H1 (cell line): Measurements from ENCODE around the gene MRPS9. TPM values are rescaled to one million over a fixed set of nuclear protein-coding genes. Genes with fewer than 3 reads are reported as not detected.

Experiments used
- CTCF ChIA-PET: fragments of 300-600 bp; sonication (Branson Sonifier 250); formaldehyde crosslinking; loops from one replicate; lab custom pipeline; 2021; ENCODE audit not compliant: partially characterized antibody; lab: Charles Lee
- POLR2A ChIA-PET: fragments of 300-600 bp; sonication (Branson Sonifier 250); formaldehyde crosslinking; loops from one replicate; lab custom pipeline; 2021; ENCODE audit warnings: inconsistent platforms; ENCODE audit not compliant: partially characterized antibody; lab: Charles Lee
- DNase-seq, 2 experiments: peaks; one replicate each; pipeline versions ENCODE4 v3.0.0 to v3.0.0-alpha.2; 2010 to 2022; ENCODE audit warnings: low spot score in 2 of 2, low read depth in 1 of 2, mixed read lengths in 1 of 2
- FAIRE-seq: peaks from 2 replicates; lab custom pipeline; 2011; peaks lifted over from hg19 to GRCh38; lab: Jason Lieb, UNC
- H2AFZ ChIP-seq: 2 replicates; pipeline ENCODE4 v1.8.1; 2012; ENCODE audit warnings: low read length, inconsistent platforms
- H2AK5ac ChIP-seq: 2 replicates; pipeline ENCODE4 v1.6.1; 2013; ENCODE audit warnings: low read depth, low read length
- H2BK120ac ChIP-seq: replicated peaks from 2 replicates; pipeline ENCODE3; 2013; ENCODE audit warnings: low read depth, low read length, inconsistent platforms
- H2BK12ac ChIP-seq: 2 replicates; pipeline ENCODE4 v1.6.1; 2013; ENCODE audit warnings: low read depth, low read length
- H2BK15ac ChIP-seq: 2 replicates; pipeline ENCODE4 v1.6.1; 2013; ENCODE audit warnings: low read length
- H2BK20ac ChIP-seq: 2 replicates; pipeline ENCODE4 v1.6.1; 2013; ENCODE audit warnings: low read length
- H2BK5ac ChIP-seq: 2 replicates; pipeline ENCODE4 v1.6.1; 2013; ENCODE audit warnings: low read depth, low read length
- H3K14ac ChIP-seq: 2 replicates; pipeline ENCODE4 v1.6.1; 2013; ENCODE audit warnings: inconsistent platforms; ENCODE audit not compliant: insufficient read length
- H3K18ac ChIP-seq: 2 replicates; pipeline ENCODE4 v1.6.1; 2013; ENCODE audit warnings: low read length; ENCODE audit errors: extremely low read depth
- H3K23ac ChIP-seq: 2 replicates; pipeline ENCODE4 v1.6.1; 2013; ENCODE audit warnings: inconsistent platforms; ENCODE audit not compliant: insufficient read length
- H3K23me2 ChIP-seq: 2 replicates; pipeline ENCODE4 v1.6.1; 2013; ENCODE audit warnings: low read depth, low read length
- H3K27ac ChIP-seq: 2 replicates; pipeline ENCODE4 v1.6.1; 2011; ENCODE audit warnings: low read depth, low read length, inconsistent platforms
- H3K27me3 ChIP-seq, 4 experiments: replicated peaks in 1 of 4; 1 replicate in 1 of 4; 2 replicates in 3 of 4; pipeline versions ENCODE4 v1.6.1 to v1.8.1; 2011 to 2013; ENCODE audit warnings: low read length in 3 of 4, mild to moderate bottlenecking in 3 of 4, inconsistent platforms in 2 of 4, mixed read lengths in 2 of 4, moderate library complexity in 1 of 4; ENCODE audit not compliant: control insufficient read depth in 3 of 4, insufficient read depth in 3 of 4; ENCODE audit errors: extremely low read depth in 1 of 4
- H3K36me3 ChIP-seq, 4 experiments: 2 replicates each; pipeline versions ENCODE4 v1.6.1 to v1.8.1; 2011 to 2013; ENCODE audit warnings: mild to moderate bottlenecking in 4 of 4, low read length in 3 of 4, moderate library complexity in 2 of 4, control low read depth in 1 of 4, inconsistent platforms in 1 of 4; ENCODE audit not compliant: insufficient read depth in 4 of 4, control insufficient read depth in 2 of 4
- H3K4ac ChIP-seq: replicated peaks from 2 replicates; pipeline ENCODE3; 2013; ENCODE audit warnings: low read length, low read depth, mixed read lengths, inconsistent platforms; ENCODE audit not compliant: insufficient read length
- H3K4me1 ChIP-seq, 4 experiments: replicated peaks in 1 of 4; 1 replicate in 1 of 4; 2 replicates in 3 of 4; pipeline versions ENCODE4 v1.6.1 to v1.8.1; 2011 to 2013; ENCODE audit warnings: low read length in 3 of 4, inconsistent platforms in 2 of 4, mixed read lengths in 1 of 4; ENCODE audit not compliant: insufficient read depth in 4 of 4, control insufficient read depth in 3 of 4
- H3K4me2 ChIP-seq, 2 experiments: 2 replicates each; pipeline versions ENCODE4 v1.6.1 to v1.8.1; 2011 to 2013; ENCODE audit warnings: low read depth in 2 of 2, low read length in 2 of 2, control low read depth in 1 of 2, inconsistent platforms in 1 of 2, mild to moderate bottlenecking in 1 of 2; ENCODE audit not compliant: insufficient read depth in 1 of 2
- H3K4me3 ChIP-seq, 4 experiments: fragments of 200-600, 300-600 bp in 1 of 4; sonication (generic), shearing (Covaris generic), sonication (Bioruptor Twin) in 1 of 4; 2 replicates each; pipeline versions ENCODE4 v1.5.1 to v1.8.1; 2011 to 2016; ENCODE audit warnings: low read length in 4 of 4, low read depth in 3 of 4, control low read depth in 2 of 4, inconsistent platforms in 2 of 4, mild to moderate bottlenecking in 2 of 4, mixed read lengths in 1 of 4, moderate library complexity in 1 of 4; ENCODE audit not compliant: insufficient read depth in 2 of 4; ENCODE audit errors: extremely low read depth in 1 of 4
- H3K56ac ChIP-seq: replicated peaks from 2 replicates; pipeline ENCODE3; 2013; ENCODE audit warnings: low read depth, mild to moderate bottlenecking, mixed read lengths, low read length, inconsistent platforms; ENCODE audit not compliant: insufficient read length
- H3K79me1 ChIP-seq: 2 replicates; pipeline ENCODE4 v1.6.1; 2013; ENCODE audit warnings: low read depth, low read length, control low read depth
- H3K79me2 ChIP-seq, 2 experiments: 2 replicates each; pipeline versions ENCODE4 v1.6.1 to v1.8.1; 2012 to 2013; ENCODE audit warnings: low read length in 2 of 2, mild to moderate bottlenecking in 2 of 2, inconsistent platforms in 1 of 2; ENCODE audit not compliant: insufficient read depth in 2 of 2, control insufficient read depth in 1 of 2
- H3K9ac ChIP-seq, 4 experiments: replicated peaks in 1 of 4; 1 replicate in 1 of 4; 2 replicates in 3 of 4; pipeline versions ENCODE4 v1.6.1 to v1.8.1; 2011 to 2013; ENCODE audit warnings: low read depth in 3 of 4, low read length in 3 of 4, control low read depth in 2 of 4, mild to moderate bottlenecking in 2 of 4, moderate library complexity in 2 of 4, inconsistent platforms in 1 of 4; ENCODE audit errors: extremely low read depth in 1 of 4
- H3K9me3 ChIP-seq, 2 experiments: 2 replicates each; pipeline versions ENCODE4 v1.6.1 to v1.8.1; 2012 to 2013; ENCODE audit warnings: mild to moderate bottlenecking in 2 of 2, moderate library complexity in 2 of 2, control low read depth in 1 of 2, inconsistent platforms in 1 of 2, low read depth in 1 of 2, low read length in 1 of 2, mixed read lengths in 1 of 2; ENCODE audit not compliant: insufficient read depth in 2 of 2
- H4K20me1 ChIP-seq, 2 experiments: replicated peaks in 1 of 2; 2 replicates each; pipeline versions ENCODE3 to v1.8.1; 2011 to 2013; ENCODE audit warnings: inconsistent platforms in 2 of 2, low read length in 2 of 2, mild to moderate bottlenecking in 1 of 2; ENCODE audit not compliant: insufficient read depth in 2 of 2, control insufficient read depth in 1 of 2
- H4K5ac ChIP-seq: 2 replicates; pipeline ENCODE4 v1.6.1; 2013; ENCODE audit warnings: low read length, low read depth, mixed read lengths, inconsistent platforms; ENCODE audit not compliant: insufficient read length
- H4K8ac ChIP-seq: 2 replicates; pipeline ENCODE4 v1.8.0; 2013; ENCODE audit warnings: mild to moderate bottlenecking, moderate library complexity, low read length, inconsistent platforms; ENCODE audit not compliant: insufficient read depth; ENCODE audit errors: extremely low read depth
- H4K91ac ChIP-seq: replicated peaks from 2 replicates; pipeline ENCODE3; 2013; ENCODE audit warnings: low read length, mixed read lengths, inconsistent platforms; ENCODE audit not compliant: insufficient read length
- BCL11A ChIP-seq, 2 experiments: IDR thresholded peaks; one replicate each; pipeline ENCODE4 v1.6.1; 2011; ENCODE audit warnings: low read depth in 2 of 2, low read length in 2 of 2, mild to moderate bottlenecking in 2 of 2
- CREB1 ChIP-seq: IDR thresholded peaks from 2 replicates; pipeline ENCODE4 v1.6.1; 2012; ENCODE audit warnings: inconsistent platforms
- HDAC6 ChIP-seq: IDR thresholded peaks from one replicate; pipeline ENCODE4 v1.7.1; 2012; ENCODE audit warnings: low read depth, mild to moderate bottlenecking, inconsistent platforms, low read length, moderate library complexity
- KDM5A ChIP-seq: fragments of 200-600 bp; IDR thresholded peaks from 2 replicates; pipeline ENCODE4 v1.7.1; 2012; ENCODE audit warnings: mild to moderate bottlenecking, low read length, inconsistent platforms, mixed read lengths
- WGBS, 2 experiments: shearing (Covaris generic) in 1 of 2; methylation state at CpG; one replicate each; pipeline versions ENCODE4 v1.1.6 to v1.1.7; 2013 to 2015; ENCODE audit warnings: low lambda C conversion rate in 2 of 2, mixed read lengths in 2 of 2, inconsistent platforms in 1 of 2, low coverage in 1 of 2, missing lambda C conversion rate in 1 of 2; ENCODE audit not compliant: insufficient replicate concordance in 2 of 2, insufficient coverage in 1 of 2, insufficient read length in 1 of 2; ENCODE audit errors: extremely low coverage in 1 of 2, missing lambda C conversion rate in 1 of 2; 5-methylcytosine and 5-hydroxymethylcytosine counted together
- polyA plus RNA-seq, 7 experiments: library from polyadenylated mRNA; depleted of rRNA in 3 of 7; stranded (reverse) in 5 of 7; unstranded in 2 of 7; fragments of >200 nt in 5 of 7; fragments of 200-250 nt in 2 of 7; gene quantifications; 1 replicate in 5 of 7; 2 replicates in 1 of 7; 4 replicates in 1 of 7; pipeline versions ENCODE4 v1.2.1 to v1.2.3, GENCODE V29; 2011 to 2013; ENCODE audit warnings: missing spikeins in 2 of 7, mixed read lengths in 2 of 7
- total RNA-seq: library from RNA; stranded (reverse); fragmentation: NEBNext Ultra II Directional; extraction: Animal tissue kit (Norgen Biotek cat#: 25700); gene quantifications from 2 replicates; pipeline ENCODE4 v1.2.1, GENCODE V29; 2021

Gene MRPS9
- total and polyA plus RNA-seq, 2 of the 8 experiments (the other 6 are each of a cell fraction or from before 2014, with no cell fraction given): 36.2 to 71.0 TPM

DNA sequence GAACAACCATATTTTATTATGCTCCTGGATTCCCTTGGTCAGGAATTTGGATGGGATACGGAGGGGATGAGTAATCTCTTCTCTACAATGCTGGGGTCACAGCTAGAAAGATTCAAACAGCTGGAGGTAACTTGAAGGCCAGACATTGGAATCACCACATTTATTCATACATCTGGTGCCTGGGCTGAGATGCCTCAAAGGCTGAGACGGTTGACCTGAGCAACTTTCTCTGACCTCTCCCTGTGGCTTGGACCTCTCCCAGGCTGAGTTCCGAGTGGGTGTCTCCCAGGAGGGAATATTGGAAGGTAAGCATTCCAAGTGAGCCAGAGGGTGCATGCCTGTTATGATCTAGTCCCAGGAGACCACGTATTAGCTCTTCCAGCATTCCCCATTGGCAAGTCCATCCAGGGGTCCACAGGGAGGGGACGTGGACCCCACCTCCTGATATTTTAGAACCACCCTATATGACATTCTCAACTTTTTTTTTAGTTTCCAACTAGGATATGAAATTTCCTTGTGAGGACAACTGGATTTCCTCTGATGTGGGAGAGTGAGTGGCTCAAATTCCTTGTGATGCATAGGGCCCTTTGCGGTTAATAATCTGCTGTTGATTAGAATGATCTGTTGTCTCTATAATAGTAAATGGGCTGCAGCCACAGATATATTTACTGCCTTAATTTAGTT is 101.8 kb downstream of the MRPS9 start:
- FAIRE-seq: no peak
- H2BK12ac ChIP-seq: no peak overlapping the region
- no peak overlapping the region for H3K4me2 ChIP-seq
- no peaks in the 10 kb centered on the region for H3K79me1 ChIP-seq
- no peak overlapping the region for H3K23ac ChIP-seq
- H3K18ac ChIP-seq: no peak overlapping the region
- no peak overlapping the region for H4K8ac ChIP-seq
- no peak overlapping the region for H3K27ac ChIP-seq
- CTCF ChIA-PET: interaction anchor here (0.7 to 1.8 kb wide), 5 partner anchors 14 to 104 kb away, joined by 3 to 7 read pairs (median 5); no protein-coding TSS in a partner anchor
- POLR2A ChIA-PET: no interaction called here
- no peaks in the 10 kb centered on the region for H3K9me3 ChIP-seq
- H3K4me1 ChIP-seq: no peaks in the 10 kb centered on the region; a peak in 2 of 7 replicates
- no peak overlapping the region for H4K5ac ChIP-seq
- no peak overlapping the region for H3K9ac ChIP-seq
- no peak for DNase-seq
- no peak overlapping the region for H4K91ac ChIP-seq
- H2BK5ac ChIP-seq: no peak overlapping the region
- H3K56ac ChIP-seq: no peak overlapping the region
- H2AFZ ChIP-seq: no peak overlapping the region
- H3K4me3 ChIP-seq: no peak overlapping the region
- no peak overlapping the region for H3K4ac ChIP-seq
- no peak overlapping the region for H2BK120ac ChIP-seq
- H4K20me1 ChIP-seq: no peaks in the 10 kb centered on the region
- H2AK5ac ChIP-seq: no peak overlapping the region
- WGBS, 2 experiments: 88% methylated on average over 6 of the region's 6 CpGs; no CpG with 5 or more reads in 1 of the 2 experiments
- TF ChIP-seq KDM5A (no peak), CREB1 (no peak), HDAC6 (no peak), BCL11A (IDR thresholded peaks at IDR 0.05; ENCODE audit: low read depth in 2 of 2, low read length in 2 of 2) (no peak)
- no peak overlapping the region for H3K14ac ChIP-seq
- no peak overlapping the region for H2BK20ac ChIP-seq
- H3K79me2 ChIP-seq: no peaks in the 10 kb centered on the region
- no peaks in the 10 kb centered on the region for H3K36me3 ChIP-seq
- peaks cover 0 to 3% (median 0%) of the 10 kb centered on the region in 4 experiments; a peak in 1 of 7 replicates for H3K27me3 ChIP-seq
- no peak overlapping the region for H2BK15ac ChIP-seq
- H3K23me2 ChIP-seq: no peaks in the 10 kb centered on the region; the same call in 1 of the 2 replicates
